Panc1 (cell line): Measurements from ENCODE around the gene CYTL1.

ENCODE experiments used
- CTCF ChIP-seq: fragments of 450-650 bp; IDR thresholded peaks from 2 replicates; pipeline ENCODE4 v1.5.1; 2017; ENCODE audit warnings: mild to moderate bottlenecking
- POLR2AphosphoS5 ChIP-seq: IDR thresholded peaks from 2 replicates; pipeline ENCODE4 v1.6.1; 2012; ENCODE audit warnings: mild to moderate bottlenecking, low read depth, low read length, moderate library complexity
- SIN3A ChIP-seq: IDR thresholded peaks from 2 replicates; pipeline ENCODE4 v1.6.1; 2012; ENCODE audit warnings: low read depth, mild to moderate bottlenecking, low read length, moderate library complexity, borderline replicate concordance; ENCODE audit not compliant: insufficient read depth

- TF ChIP-seq CTCF (no peak), POLR2AphosphoS5 (no peak), SIN3A (no peak)
Observed at GRCh38 chr4:4969298-4969697, 50.0 kb downstream of the CYTL1 start.
